ENCODE measurements around the gene PRKAG1.

PRKAG1 gene

DNA sequence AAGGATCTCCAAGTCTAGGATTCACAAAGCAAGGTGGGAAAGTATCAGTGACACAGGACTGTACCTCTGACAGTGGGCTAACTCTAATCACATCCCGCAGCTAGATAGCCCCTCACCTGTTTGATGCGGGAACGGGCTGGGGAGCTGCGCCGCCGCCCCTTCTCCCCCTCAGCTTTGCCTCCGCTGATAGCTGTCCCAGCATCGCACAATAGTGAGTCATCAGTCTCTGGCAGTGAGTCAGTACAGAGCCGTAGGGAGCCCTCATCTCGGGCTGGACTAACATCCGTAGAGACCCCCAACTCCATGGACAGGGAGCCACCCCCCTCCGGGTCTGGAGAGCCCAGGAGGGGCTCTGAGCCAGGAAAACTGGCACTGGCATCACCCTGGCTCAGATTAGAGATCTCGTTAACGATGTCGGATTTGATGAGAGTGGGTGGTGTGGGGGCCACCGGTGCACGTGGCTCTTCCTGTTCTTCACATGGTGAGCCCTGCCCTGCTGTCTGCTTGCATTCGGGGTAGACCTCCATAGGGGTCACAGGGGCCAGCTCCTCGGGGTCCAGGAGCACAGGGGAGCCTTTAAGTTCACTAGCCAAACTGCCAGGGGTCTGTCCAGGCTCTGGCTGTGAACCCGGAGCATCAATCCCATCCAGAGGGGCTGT, 31.1 kb upstream of the PRKAG1 start:
- DNase-seq, result no peak

DNA sequence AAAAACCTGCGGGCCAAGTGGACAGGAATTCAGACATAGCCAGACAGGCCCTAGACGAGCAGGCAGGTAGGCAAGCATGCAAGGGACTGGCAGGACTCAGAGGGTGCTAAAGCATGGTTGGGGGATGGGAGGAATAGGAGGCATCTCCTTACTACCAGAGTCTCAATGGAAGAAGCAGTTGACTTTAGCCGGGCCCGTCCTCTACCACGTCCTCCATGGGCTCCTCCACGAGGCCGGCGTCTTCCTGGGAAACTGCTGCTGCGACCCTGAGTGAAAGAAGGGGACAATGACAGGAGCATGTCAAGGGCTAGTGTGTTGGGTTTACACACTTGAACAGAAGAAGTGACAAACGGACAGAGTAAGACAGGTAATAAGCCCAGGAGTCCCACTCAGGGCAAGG, 30.4 kb upstream of the PRKAG1 start:
- DNase-seq, result no peak

DNA sequence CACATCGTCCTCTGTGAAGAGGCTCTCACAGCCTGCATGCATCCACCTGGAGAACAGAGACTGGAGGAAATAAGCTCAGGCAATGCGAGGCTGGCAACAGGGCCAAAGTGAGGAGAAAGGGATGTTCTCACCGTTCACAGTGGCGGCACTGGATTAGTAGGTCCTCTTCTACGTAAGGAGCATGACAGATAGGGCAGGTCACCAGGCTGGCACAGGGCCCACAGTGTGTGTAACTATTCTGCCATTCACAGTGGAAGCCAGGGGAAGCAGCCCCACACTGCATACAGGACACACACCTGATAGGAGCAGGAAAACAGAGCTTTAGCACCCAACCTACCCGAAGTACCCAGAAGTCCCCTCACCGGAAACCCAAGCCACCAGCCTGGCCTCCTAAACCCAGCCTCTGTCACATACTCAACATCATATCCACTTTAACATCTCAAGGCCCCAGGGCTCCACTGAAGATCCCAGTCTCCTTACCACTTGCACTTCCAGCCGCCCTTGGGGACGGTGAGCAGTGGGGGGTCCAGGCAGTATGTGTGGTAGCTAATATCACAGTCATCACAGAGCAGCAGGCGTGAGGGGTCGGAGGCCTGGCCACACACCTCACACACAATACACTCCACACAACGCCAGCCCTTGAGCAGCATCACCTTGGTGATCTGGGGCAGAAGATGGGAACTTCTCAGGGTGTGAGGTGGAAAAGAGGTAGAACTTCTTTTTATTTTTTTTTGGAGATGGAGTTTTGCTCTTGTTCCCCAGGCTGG, 27.7 kb upstream of the PRKAG1 start:
- DNase-seq, result no peak

DNA sequence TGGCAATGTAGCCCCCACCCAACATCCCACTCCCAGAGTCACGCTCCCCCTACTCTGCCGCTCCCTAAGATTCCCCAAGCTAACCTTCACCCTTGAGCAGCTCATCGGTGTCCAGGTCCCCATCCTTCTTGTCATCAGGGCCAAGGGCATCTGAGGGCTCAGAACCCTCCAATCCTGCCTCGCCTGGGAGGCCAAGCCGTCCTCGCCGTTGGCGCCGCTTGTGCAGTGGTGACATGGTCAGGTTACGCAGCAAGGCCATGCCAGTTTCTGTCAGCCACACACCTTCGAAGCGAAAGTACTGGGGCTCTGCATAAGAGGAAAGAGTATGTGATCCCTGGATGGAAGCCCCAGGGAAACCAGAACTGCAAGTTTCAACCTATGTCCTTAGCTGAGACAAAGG, 26.1 kb upstream of the PRKAG1 start:
- DNase-seq, result no peak

DNA sequence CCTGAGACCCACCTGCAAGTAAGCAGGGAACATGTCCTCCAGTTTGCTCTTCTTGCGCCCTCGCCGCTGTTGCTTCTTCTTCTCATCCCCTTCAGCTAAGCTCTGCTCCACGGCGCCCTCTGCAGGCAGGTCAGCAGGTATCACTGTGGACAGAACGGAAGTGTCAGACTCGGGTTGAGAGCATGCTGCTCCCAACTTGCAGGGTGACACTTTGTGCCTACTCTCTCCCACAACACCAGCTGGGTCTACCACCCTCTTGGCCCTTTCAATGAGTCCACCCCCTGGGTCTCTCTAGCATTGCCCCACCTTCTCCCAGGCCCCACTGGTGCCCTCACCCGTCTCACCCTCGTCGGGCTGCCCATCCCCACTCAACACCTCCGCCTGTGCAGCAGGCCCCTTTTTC, 25.3 kb upstream of the PRKAG1 start:
- peak; percentile 83 for DNase-seq

DNA sequence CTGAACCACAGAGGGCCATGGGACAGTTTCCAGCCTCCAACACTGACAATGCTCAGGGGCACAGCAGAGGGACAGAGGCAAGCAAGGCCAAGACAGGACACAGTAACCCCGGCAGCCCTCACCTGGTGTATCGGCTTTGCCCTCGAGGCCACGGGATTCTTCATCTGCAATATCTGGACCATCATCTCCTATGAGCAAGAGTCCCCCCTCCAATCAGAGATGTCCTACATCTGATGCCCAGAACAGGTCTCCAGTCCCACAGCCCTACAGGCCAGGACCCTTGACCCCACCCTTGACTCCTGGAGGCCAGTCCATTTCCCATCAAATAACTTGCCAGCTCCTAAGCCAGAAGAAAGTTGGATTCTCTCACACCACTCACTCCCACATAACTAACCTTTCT, 24.7 kb upstream of the PRKAG1 start:
- DNase-seq, result no peak

DNA sequence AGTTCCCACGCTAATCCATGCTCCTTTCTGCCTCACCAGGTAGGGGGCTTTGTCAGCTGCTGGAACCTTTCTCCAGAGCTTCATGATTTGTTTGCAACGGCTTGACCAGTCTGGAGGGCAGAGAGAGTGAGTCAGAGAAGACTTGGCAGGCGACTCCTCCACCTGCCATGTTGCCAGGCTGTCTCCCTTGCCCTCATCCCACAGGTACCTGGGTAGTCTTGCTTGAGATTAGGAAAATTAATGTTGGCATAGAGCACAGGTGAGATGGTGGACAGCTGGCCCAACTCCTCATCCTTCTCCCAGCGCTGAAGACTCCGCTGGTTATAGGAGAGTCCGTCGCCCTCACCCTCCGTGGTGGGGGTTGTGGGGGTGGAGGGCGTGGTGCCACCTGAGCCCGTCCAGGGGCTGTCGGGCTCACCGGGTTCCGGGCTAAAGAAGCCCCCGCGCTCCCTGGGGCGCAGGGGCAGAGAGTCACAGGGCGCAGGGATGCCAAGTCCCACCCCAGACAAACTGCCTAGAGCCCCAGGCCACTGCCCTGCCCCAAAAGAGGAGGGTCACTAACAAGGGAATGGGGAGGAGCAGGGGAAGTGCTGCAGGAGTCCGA, 23.4 kb upstream of the PRKAG1 start:
- no peak for DNase-seq

DNA sequence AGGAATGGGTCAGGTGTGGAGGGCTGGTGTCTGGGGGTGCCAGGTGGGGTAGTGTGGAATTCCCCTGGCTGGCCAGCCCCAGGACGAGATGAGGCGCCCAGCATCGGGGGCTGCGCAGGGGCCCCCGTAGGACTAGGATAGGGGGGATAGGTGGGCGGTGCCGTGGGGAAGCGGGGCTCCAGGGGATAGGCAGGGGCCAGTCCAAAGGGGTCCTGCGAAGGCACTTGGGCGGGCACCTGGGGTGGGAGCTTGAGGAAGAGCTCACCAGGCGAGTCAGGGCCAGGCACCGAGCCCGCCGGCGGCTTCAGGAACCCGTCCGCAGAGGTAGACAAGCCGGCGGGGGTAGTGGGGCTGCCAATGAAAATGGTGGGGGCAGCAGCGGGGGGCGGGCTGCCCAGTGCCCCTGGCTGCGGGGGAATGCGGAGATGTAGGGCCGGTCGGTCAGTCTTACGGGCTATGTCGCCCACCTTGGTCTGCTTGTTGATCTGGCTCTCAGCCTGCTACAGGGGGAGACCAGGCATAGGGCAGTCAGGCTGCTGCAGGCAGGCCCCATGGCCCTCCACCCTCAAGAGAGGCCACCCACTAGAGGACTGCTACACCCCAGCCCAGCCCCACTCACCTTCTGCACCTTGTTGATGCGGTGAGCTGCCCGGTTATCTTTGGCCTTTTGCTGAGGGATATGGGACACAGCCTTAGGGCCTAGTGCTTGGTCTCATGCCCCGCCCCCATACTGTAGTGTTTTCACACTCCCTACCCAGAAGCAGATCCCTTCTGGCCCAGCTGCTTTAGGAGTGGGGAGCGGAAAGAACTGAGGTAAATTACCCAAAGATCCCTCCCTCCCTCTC, 22.7 kb upstream of the PRKAG1 start:
- no peak for DNase-seq

DNA sequence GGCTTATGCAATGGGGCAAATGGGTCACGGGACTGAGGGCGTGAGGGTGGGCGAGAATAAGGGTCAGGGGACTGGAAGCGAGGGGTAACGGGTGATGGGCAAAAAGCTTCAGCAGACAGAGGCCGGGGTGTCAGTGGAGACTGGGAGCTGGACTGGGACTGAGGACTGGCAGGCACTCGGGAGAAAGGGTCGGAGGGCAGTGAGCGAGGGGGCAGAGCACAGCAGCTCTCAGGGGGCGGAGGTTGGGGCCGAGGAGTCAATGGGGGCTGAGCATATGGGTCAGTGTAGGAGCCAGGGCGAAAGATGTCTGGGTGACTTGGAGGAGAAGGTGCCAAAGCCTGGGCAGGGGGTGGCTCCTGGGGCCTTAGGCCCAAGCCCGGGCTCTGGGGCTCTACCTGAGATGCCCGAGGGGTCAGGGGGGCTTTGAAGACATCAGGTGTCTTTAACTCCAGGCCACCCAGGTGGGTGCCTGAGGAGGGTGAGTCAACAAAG, 21.8 kb upstream of the PRKAG1 start:
- DNase-seq, result no peak

DNA sequence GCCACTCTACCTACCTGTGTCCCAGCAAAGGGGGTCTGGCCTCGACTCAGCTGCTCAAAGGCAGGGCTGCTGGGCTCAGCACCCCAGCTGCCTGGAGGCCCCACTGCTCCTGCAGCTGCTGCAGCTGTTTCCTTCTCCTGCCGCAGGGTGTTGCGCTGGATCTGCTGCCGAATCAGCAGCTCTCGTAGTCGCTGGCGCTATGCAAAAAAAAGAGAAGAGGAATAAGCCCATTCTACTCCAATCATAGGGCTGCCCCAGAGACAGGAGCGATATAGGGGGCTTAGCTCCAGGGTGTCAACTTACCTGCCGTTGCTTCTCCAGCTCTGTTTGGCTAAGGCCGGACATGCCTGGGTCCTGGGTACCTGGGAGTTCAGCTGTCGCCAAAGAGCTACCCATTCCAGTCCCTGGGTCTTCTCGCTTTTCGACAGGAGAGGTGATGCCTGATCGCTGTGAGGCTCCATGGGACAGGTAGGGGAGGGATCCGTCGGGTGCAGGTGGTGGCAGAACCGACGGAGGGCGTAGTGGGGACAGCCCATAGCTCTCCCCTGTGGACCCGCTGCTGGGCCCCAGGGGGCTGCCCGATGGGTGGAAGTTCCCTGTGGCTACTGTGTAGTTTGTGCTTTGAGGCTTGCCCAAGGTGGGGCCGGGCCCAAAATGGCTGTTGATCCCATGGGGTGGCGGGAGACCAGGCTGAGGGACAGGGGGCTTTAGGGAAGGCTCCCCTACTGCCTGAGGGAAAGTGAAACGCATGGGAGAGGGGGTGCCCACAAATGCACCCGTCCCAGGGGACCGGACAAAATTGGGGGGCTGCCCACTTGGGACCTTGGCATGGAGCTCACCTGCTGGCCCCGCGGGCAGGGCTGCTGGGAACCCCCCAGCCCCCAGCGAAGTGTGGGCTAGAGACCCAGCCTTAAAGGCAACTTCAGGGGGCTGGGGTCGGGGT, 21.1 kb upstream of the PRKAG1 start:
- no peak for DNase-seq

DNA sequence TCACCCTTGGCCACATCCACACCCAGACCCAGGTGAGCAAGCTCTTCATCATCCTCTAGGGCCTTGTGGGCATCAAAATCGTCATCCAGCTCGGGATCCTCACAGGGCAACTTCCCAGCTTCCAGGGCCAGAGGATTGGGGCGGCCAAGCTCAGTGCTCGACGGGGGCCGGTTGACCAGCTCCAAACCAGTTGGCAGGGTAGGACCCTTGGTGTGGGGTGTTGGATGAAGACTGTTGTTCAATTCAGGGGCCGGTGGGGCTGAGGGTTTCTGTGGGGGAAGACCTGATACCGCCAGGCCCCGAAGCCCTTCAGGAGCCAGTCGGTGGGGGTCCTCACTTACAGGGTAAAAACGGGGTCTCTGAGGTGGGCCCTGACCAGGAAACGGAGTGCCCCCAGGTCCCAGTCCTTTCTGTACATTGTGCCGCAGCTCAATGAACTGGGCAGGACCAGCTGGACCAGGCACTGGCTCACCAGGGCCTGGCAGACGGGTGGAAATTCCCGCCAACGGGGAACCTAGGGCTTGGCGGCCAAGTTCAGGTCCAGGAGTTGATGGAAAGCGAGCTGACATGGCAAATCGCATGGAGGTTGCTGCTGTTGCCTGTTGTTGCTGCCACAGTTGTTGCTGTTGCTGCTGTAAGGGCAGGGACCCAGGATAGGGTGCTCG, 19.8 kb upstream of the PRKAG1 start:
- DNase-seq, result no peak

DNA sequence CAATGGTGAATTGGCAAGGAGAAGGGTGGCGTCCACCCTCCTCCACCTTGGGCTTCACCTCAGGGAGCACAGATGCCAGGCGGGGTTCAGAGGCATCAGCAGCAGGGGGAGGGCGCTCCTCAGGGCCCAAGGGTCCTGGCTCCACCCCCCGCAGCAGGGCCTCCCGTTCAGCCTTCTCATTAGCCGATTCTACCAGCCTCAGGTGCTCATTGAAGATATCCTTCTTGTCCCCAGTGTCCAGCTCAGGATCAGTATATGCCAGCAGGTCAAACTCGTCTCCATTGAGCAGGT, 19.3 kb upstream of the PRKAG1 start:
- DNase-seq, result no peak

DNA sequence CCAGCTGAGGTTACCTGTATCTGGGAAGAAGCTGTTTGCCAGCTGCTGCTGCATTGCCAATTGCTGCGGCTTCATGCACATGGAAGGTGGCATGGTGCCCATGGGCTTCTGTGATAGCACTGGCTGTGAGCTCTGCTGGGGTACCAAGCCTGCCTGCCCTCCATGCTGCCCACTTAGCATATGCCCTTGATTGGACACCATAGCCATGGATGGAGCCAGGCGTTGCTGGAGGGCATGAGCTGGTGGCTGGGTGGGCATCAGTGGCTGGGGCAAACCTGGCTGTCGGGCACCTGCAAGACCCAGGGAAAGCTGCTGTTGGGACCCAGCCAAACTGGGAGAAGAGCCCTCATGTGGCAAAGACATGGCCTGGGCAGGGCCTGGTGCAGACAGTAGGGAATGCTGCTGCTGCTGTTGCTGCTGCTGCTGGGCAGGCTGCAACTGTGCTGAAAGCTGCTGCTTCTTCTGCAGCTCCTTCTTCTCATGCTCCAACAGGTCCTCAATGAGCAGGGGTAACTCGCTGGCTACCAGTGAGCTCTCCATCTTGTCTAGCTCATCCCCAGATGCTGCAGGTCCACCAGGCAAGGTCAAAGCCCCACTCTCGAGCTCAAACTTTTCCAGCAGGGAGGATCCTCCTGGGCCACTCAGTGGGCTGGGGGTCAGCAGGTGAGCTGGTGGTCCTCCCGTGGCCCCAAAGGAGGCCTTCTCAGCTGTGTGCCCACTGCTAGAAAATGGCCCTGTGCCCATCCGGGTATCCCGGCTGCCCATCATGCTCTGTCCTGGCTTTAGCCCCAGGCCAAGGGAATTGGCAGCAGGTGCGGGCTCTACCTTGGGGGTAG, 18.8 kb upstream of the PRKAG1 start:
- no peak for DNase-seq

DNA sequence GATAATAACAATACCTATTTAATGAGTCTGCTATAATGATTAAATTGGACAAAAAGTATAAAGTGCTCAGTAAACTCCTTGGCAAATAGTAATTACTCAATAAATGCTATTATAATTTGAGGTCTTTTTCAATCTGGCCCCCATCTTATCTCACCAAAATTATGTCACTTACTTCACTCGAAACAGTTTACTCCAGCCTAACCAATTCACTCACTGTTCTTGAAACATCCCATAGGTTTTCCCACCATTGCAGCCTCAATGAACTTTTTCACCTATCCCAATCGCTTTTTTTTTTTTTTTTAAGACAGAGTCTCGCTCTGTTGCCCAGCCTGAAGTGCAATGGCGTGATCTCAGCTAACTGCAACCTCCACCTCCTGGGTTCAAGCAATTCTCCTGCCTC, 17.5 kb upstream of the PRKAG1 start:
- no peak for DNase-seq

DNA sequence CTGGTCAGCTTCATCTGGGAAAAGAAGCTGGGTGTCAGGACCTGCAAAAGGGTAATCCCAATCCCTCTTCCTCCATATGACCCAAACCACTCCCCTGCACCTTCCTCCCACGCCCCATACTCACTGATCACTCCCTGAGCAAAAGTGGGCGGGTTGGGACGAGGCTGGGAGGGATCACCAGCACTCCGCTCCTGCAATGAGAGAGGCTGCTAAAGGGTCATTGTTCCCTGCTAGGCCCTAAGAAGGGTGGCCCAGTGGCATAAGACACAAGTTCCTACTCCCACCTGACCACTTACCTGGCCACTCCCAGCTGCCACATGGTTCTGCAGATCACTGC, 15.7 kb upstream of the PRKAG1 start:
- no peak for DNase-seq

DNA sequence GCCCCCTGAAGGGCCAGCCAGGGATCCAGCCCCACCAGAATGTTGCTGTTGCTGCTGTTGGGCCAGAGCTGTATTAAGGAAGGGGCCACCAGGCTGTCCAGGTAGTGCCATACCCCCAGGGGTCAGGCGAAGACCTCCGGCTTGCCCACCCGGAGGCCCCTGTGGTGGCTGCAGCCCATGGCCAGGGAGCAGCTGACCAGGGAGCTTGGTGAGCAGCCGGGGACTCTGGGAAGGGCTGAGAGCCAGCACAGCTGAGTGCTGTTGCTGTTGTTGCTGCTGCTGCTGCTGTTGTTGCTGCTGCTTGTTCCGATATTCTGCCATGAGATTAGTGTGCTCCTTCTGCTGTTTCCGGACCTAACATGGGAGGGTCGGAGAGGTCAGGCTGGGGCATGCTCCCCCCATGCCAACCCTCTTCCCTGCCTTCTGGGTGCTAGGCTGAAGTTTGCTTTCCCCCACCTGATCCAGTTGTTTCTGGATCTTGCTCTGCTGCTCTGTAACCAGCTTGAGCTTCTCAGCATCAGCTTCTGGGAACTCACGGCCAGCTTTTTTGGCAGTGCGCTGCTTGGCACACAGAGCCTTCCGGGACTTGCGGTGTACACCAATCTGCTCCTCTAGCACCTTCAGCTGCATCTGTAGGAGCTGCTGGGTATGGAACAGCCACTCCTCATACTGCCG, 15.2 kb upstream of the PRKAG1 start:
- DNase-seq, result no peak

DNA sequence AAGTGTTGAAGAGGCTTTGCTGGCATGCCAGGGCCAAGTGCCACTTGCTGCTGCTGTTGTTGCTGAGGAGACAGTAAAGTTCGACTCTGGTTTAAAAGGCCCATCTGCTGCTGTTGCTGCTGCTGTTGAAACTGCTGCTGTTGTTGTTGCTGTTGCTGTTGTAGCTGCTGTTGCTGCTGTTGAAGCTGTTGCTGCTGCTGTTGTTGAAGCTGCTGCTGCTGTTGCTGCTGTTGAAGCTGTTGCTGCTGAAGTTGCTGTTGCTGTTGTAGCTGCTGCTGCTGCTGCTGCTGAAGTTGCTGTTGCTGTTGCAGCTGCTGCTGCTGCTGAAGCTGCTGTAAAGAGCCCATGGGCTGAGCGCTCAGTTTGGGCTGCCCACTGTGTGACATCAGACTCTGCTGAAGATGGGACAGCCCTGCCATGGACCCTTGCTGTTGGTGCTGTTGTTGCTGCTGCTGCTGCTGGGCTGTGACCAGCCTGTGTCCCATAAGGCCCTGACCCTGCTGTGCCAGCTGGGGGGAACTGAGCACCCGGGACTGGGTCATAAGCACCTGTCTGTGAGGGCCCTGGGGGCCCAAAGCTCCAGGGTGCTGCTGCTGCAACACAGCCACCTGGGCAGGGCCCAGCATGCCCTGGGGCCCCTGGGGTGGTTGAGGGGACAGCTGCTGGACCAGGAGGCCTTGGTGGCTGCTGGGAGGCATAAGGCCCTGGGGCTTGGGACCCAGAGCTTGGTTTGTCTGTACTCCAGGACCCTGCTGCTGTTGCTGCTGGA, 14.3 kb upstream of the PRKAG1 start:
- no peak for DNase-seq

DNA sequence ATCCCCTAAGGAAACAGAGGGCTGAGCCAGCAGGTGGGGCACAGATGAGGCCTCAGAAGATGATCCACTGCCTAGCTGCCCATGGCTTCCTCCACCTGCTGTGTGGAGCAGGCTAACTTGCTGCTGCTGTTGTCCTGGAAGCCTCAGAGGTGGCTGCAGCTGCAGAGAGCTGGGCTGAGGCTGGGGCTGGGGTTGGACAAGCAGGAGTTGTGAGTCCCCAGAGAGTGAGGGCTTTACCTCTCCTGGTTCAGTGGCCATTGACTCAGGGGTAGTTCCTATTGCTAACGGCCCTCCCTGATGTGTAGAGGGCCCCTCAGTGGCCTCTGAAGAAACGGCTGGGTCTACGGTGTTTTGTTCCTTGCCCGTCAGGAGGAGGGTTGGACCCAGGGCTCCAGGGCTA, 13.7 kb upstream of the PRKAG1 start:
- no peak for DNase-seq

DNA sequence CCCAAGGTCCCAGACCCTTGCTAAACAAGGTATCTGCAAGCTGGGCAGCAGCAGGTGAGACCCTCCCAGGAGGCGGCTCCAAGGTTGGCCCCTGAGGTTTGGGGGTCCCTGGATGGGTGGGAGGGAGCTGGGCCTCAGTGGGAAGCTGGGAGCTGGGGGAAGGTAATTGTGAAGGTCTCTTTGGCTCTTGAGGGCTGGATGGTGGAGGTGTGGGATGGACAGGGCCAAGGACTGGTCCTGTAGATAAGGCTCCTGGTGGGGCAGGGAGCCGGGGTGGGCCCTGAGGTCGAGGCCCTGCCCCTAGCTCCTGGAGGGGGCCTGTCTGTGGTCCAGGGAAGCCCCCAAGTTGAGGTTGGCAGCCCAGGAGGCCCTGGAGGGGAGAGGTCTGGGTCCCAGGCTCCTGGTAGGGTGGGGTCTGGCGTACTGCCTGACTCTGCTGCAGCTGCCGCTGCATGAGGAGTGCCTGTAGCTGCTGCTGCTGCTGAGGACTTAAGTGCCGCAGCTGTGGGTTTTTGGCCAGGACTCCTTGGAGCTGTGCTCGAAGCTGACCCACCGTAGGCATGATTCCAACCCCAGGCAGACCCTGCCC, 13.1 kb upstream of the PRKAG1 start:
- no peak for DNase-seq
